Measurements from ENCODE around the gene ASMTL.
"Not testable (repeated sequence)": the region's sequence is repeated elsewhere in the genome, so short reads cannot be mapped to it uniquely, and the experiment has no call there.

The ASMTL gene

DNA sequence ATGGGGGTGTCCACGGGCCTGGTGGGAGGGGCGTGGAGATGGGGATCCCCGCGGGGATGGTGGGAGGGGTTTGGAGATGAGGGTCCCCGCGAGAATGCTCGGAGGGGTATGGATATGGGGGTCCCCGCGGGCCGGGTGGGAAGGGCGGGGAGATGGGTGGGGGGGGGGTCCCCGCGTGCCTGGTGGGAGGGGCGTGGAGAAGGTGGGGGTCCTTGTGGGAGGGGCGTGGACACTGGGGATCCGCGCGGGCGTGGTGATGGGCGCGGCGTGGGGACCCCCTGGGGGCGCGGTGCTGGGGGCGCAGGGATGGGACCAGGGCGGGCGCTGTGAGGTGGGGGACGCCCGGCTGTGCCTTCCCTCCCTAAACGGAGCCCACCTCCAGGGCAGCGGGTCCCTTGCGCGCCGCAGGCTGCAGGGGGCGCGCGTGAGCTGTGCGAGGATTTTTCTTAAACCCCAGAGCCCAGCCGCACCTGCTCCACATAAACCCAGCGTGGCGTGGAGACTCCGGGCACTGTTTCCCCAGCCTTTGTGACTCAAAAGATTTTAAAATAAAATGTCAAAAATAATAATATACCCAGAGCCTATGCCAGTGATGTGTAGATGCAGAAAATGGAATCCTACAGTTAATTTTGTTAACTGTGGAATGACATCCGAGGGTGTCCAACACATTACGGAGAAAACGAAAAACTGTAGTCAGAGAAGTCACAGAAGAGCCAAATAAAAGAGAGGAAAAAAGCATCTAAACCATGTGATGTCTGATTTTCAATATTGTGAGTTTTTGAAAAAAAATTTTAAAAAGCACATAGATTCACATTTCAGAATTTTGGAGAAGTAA, 1.5 kb upstream of the ASMTL start:
- no peak for DNase-seq

DNA sequence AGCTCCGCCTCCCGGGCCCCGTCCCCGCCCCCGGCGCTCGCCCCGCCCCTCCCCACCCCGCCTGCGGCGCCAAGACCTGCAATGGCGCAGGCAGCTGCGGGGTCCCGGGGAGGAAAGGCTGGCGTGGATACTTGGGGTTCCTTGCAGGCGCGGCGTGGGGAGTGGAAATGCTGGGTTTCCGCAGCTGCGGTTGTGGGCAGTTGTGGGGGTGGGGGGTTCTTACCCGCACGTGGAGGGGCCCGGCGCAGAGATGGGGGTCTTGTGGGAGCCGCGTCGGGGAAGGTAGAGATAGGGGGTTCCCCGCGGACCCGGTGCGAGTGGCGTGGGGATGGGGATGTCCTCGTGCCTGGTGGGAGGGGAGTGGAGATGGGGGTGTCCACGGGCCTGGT, 680 bp upstream of the ASMTL start:
- DNase-seq, result no peak

DNA sequence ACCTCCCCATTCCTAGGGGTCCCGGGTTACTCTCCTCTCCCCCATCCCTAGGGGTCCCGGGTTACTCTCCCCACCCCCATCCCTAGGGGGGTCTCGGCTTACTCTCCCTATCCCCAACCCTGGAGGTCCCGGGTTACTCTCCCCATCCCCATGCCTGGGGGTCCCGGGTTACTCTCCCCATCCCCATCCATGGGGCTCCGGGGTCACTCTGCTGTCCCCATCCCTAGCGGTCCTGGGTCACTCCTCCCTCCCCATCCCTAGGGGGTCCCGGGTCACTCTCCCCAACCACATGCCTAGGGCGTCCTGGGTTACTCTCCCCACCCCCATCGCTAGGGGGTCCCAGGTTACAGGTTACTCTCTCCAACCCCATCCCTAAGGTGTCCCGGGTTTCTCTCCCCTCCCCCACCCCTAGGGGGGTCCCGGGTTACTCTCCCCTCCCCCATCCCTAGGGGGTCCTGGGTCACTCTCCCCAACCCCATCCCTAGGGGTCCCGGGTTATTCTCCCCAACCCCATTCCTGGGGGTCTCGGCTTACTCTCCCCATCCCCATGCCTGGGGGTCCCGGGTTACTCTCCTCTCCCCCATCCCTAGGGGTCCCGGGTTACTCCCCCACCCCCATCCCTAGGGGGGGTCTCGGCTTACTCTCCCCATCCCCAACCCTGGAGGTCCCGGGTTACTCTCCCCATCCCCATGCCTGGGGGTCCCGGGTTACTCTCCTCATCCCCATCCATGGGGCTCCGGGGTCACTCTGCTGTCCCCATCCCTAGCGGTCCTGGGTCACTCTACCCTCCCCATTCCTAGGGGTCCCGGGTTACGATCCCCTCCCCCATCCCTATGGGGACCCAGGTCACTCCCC, 821 bp downstream of the ASMTL start:
- DNase-seq, result no peak

DNA sequence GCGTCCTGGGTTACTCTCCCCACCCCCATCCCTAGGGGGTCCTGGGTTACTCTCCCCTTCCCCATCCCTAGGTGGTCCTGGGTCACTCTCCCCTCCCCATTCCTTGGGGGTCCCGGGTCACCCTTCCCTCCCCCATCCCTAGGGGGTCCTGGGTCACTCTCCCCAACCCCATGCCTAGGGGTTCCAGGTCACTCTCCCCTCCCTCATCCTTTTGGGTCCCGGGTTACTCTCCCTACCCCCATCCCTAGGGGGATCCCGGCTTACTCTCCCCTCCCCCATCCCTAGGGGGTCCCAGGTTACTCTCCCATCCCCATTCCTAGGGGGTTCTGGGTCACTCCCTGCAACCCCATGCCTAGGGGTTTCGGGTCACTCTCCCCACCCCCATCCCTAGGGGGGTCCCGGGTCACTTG, 1.5 kb downstream of the ASMTL start:
- DNase-seq, result no peak

DNA sequence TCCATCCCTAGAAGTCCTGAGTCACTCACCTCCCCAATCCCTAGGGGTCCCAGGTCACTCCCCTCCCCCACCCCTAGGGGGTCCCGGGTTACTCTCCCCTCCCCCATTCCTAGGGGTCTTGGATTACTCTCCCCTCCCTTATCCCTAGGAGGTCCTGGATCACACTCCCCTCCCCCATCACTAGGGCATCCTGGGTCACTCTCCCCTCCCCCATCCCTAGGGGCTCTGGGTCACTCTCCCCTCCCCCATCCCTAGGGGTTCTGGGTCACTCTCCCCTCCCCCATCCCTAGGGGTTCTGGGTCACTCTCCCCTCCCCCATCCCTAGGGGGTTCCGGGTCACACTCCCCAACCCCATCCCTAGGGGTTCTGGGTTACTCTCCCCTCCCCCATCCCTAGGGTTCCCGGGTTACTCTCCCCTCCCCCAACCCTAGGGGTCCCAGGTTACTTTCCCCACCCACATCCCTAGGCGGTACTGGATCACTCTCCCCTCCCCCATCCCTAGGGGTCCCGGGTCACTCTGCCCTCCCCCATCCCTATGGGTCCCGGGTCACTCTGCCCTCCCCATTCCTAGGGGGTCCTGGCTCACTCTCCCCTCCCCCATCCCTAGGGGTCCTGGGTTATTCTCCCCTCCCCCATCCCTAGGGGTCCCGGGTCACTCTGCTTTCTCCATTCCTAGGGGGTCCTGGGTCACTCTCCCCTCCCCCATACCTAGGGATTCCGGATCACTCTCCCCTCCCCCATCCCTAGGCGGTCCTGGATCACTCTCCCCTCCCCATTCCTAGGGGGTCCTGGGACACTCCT, 2.1 kb downstream of the ASMTL start:
- DNase-seq, result no peak

DNA sequence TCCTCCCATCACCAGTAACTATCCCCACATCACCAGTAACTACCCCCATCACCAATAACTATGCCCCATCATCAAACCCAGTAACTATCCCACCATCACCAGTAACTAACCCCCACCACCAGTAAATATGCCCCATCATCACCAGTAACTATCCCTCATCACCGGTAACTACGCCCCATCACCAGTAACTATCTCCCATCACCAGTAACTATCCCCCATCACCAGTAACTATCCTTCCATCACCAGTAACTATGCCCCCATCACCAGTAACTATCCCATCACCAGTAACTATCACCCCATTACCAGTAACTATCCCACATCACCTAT, 2.9 kb downstream of the ASMTL start:
- no peak for DNase-seq

DNA sequence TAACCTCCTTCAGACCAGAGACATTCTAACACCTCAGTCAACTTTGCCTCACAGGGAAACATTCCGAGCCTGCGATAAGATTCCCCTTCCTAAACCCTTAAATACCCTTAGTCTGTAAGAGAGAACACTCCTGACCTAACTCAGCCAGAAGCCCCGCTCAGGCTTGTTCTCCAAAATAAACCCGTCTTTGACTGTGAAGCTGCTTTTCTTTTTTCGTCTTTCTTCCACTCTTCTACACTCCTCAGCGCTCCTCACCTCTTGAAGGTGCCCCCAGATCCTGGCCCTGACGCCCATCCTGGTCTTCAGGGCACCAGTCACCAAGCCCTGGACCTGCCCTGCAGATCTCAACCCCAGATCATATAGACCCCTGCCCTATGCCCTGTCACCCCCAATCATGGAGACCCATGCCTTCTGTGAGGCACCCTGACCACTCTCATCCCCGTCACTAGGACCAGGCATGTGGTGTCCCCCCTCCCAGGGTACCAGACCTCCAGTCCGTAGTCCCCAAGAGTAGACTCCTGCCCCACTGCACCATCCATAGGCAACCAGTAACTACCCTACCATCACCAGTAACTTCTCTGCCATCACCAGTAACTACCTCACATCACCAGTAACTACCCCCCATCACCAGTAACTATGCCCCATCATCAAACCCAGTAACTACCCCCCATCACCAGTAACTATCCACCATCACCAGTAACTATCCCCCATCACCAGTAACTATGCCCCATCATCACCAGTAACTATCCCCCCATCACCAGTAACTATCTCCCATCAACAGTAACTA, 3.5 kb downstream of the ASMTL start:
- DNase-seq, result no peak

DNA sequence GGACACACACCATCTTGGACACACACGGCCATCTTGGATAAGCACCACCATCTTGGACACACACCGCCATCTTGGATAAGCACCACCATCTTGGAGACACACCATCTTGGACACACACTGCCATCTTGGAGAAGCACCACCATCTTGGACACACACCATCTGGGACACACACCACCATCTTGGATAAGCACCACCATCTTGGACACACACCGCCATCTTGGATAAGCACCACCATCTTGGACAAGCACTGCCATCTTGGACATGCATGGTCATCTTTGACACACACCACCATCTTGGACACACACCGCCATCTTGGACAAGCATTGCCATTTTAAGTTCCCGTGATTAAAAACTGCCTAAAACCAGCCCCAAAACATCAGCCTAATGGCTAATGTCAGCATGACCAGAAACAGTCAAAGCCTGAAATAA, 4.1 kb downstream of the ASMTL start:
- not testable (repeated sequence) for DNase-seq

DNA sequence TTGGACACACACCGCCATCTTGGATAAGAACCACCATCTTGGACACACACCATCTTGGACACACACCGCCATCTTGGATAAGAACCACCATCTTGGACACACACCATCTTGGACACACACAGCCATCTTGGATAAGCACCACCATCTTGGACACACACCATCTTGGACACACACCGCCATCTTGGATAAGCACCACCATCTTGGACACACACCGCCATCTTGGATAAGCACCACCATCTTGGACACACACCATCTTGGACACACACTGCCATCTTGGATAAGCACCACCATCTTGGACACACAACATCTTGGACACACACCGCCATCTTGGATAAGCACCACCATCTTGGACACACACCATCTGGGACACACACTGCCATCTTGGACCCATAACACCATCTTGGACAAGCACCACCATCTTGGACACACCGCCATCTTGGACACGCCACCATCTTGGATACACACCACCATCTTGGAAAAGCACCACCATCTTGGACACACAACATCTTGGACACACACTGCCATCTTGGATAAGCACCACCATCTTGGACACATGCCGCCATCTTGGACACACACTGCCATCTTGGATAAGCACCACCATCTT, 4.6 kb downstream of the ASMTL start:
- not testable (repeated sequence) for DNase-seq

DNA sequence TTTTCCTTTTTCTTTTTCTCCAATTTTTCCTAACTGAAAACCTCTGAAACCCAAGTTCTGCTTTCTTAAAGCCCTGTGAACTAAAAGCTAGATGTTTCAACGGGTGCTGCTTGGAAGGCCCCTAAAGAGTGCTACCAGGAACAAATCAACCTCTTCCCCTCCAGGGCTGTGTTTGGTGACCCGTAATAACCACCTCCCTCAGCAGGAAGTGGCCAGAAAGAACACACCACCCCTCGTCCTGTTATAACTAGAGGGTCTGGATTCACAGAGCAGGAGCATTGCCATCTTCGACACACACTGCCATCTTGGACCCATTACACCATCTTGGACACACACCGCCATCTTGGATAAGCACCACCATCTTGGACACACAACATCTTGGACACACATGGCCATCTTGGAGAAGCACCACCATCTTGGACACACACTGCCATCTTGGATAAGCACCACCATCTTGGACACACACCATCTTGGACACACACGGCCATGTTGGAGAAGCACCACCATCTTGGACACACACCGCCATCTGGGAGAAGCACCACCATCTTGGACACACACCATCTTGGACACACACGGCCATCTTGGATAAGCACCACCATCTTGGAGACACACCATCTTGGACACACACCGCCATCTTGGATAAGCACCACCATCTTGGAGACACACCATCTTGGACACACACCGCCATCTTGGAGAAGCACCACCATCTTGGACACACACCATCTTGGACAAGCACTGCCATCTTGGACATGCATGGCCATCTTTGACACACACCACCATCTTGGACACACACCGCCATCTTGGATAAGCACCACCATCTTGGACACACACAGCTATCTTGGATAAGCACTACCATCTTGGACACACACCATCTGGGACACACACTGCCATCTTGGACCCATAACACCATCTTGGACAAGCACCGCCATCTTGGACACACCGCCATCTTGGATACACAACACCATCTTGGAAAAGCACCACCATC, 5.4 kb downstream of the ASMTL start:
- DNase-seq, result not testable (repeated sequence)

DNA sequence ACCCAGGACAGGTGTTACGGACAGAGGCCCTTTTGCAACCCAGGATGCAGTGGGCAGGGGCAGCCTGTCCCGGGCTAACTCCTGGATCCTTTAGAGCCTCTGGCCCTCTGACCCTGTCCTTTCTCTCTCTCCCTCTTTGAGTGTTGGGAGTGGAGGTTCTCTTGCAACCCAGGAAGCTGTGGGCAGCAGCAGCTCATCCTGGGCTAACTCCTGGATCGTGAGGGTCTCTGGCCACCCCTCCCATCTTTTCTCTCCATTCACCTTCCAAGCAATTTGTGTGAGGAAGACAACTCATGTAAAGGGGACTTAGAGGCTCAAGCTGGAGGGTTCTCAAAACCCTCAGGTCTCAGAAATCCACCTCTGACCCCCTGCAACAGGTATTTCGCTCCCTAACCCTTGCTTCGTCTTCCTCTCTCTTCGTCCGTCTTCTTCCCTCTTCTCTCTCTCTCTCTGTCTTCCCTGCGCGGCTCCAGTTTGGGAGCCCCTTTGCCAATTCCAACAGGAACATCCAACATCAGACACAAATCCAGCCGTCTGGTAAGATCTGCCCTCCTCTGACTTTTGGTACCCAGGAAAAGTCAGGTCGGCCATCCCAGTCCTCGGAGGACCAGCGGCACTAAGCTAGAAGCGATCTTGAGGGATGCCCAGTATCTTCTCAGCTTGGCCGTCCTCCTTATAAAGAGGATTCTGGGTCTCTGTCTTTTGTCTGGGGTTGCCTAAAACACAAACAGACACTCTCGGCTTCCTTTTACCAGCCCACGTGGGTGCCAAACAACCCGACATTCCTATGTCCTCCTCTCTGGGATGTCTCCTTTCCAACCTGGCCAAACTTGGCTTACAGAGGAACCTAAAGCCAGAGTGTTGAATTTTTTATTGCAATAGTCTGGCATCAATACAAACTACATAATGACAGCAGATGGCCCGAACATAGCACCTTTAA, 7.9 kb downstream of the ASMTL start:
- no peak for DNase-seq

DNA sequence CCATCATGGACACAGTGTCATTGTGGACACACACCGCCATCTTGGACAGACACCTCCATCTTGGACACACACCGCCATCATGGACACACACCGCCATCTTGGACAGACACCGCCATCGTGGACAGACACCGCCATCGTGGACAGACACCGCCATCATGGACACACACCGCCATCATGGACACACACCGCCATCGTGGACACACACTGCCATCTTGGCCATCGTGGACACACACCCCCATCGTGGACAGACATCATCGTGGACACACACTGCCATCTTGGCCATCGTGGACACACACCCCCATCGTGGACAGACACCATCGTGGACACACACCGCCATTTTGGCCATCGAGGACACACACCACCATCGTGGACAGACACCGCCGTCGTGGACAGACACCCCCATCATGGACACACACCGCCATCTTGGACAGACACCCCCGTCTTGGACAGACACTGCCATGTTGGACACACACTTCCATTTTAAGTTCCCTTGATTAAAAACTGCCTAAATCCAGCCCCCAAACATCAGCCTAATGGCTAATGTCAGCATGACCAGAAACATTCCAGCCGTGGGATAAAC, 9.1 kb downstream of the ASMTL start:
- no peak for DNase-seq

DNA sequence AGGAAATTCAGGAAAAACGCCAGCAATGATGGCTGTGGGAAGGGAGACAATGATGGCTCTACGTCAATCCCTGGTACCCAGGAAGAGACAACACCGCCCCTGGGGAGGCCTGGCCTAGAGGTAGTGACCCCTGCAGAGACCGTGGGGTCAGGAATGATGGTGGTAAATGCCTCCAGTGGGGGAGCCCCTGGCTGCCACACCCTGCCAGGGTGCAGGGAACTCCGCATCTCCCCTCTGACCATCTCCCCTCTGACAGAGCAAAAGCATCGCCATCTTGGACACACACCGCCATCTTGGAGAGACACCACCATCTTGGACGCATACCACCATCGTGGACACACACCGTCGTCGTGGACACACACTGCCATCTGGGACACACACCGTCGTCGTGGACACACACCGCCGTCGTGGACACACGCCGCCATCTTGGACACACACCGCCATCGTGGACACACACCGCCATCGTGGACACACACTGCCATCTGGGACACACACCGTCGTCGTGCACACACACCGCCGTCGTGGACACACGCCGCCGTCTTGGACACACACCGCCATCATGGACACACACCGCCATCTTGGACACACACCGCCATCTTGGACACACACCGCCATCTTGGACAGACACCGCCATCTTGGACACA, 9.9 kb downstream of the ASMTL start:
- DNase-seq, result no peak

DNA sequence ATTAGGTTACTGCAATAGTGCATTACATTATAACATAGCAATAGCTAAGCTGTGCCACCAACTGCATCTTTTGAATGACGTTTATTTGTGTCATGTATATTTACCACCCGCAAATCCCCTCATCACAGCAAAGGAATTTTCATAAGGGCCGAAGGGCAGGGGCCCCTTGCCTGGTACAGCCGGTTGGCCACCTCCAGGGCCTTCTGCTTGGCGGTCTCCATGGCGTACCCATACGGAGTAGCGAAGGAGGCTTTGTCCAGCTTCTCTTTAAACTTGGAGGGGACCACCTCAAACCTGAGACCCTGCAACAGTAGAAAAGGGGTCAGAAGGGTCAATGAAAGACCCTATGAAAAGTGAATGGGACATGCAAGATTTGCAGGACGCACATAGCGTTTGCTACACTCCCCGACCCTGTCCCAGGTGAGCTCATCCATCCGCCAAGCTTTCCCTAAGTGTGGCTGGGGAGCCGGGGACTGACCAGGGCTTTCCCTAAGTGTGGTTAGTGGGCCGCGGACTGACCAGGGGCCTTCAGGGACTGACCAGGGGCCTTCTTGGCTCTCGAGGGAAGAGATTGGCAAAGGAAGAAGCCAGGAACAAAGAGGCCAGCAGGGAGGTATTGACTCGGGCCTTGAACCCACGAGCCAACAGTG, 10.6 kb downstream of the ASMTL start:
- DNase-seq, result no peak

DNA sequence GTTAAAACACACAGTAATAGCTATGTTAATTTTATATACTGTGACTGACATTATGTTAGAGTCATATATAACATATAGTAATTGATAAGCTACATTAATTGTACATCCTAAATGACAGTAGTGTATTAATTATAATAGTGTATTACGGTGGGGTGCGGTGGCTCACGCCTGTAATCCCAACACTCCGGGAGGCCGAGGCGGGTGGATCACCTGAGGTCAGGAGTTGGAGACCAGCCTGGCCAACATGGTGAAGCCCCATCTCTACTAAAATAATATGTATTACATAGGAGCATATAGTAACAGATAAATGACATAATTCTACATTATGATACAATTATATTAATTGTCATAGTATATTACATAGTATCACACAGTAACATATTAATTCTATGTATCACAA, 12.2 kb downstream of the ASMTL start:
- no peak for DNase-seq

DNA sequence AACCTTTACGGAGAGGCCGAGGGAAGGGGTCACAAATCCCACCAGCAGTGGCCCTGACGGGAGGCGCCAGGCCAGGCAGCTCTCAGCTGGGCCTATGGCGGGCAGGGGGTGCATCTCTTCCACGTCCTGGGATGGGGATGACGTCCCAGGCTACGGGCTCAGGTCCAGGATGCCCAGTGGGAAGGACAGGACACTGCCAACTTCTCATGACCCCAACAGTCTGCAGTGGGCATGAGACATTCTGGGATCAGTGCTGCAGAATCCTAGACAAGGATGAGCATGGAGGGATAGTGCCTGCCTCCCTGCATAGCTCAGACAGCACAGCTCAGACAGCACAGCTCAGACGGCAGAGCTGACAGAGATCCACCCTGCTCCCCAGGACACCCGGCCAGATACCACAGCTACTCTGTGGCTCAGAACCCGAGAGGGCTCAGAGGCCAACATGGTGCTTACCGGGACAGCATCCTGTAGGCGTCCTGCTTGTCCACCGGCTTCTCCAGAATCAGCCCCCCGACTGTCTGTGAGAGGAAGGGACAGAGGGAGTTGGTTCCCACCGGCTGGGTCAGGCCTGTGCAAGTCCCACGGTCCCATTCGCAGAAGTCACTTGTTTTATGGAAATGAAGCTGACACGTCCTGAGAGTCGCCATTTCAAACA, 17.3 kb downstream of the ASMTL start:
- DNase-seq, result no peak

DNA sequence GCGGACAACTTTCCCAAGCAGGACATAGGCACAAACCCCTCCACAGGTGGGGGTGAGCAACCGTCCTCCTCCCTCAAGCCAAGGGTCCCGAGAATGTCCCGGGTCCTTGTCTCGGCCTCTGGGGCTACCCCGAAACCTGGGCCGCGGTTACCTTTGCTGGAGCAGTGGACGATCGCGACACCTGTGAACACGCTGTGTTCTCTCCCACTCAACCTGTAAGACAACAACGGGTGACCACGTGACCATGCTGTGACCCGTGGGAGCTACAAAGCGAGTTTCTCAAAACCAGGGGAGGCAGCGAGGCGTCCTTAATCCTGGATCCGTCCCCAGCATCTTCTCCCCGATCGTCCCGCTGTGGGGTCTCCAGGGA, 17.9 kb downstream of the ASMTL start:
- no peak for DNase-seq

All from activated CD4-positive, CD25-positive, alpha-beta regulatory T cell (primary cell).